K562 (cell line): Measurements from ENCODE around the gene BSPRY. TPM values are rescaled to one million over a fixed set of nuclear protein-coding genes. Genes with fewer than 3 reads are reported as not detected.

Source experiments
- BHLHE40 ChIP-seq: IDR thresholded peaks from 2 replicates; pipeline ENCODE4 v1.6.1; 2011; ENCODE audit warnings: low read length, improper control_type of control experiment
- CHCHD3 ChIP-seq: fragments of 250-450 bp; sonication (Bioruptor Pico); IDR thresholded peaks from 2 replicates; pipeline ENCODE4 v2.1.2; 2022; ENCODE audit warnings: mild to moderate bottlenecking
- CHD1 ChIP-seq: fragments of 200-600 bp; sonication (generic); IDR thresholded peaks from one replicate; pipeline ENCODE4 v1.6.1; 2012; ENCODE audit warnings: mild to moderate bottlenecking, moderate library complexity, low read length, inconsistent platforms
- ETV6 ChIP-seq, 3 experiments: fragments of 150-350 bp in 1 of 3; sonication (generic) in 1 of 3; formaldehyde crosslinking in 1 of 3; IDR thresholded peaks; 2 replicates each; pipeline versions ENCODE4 v1.6.1 to v1.8.0; 2014 to 2022; ENCODE audit warnings: borderline replicate concordance in 2 of 3, low read depth in 2 of 3, antibody characterized with exemption in 1 of 3, low read length in 1 of 3, mild to moderate bottlenecking in 1 of 3, missing genetic modification reagents in 1 of 3
- GABPB1 ChIP-seq: sonication (generic); formaldehyde crosslinking; IDR thresholded peaks from 2 replicates; pipeline ENCODE4 v1.8.0; 2022; ENCODE audit warnings: mild to moderate bottlenecking, missing genetic modification reagents
- HDAC1 ChIP-seq, 2 experiments: fragments of 450-650 bp; IDR thresholded peaks; 2 replicates each; pipeline ENCODE4 v1.6.1; 2016 to 2017; ENCODE audit warnings: inconsistent platforms in 1 of 2, mild to moderate bottlenecking in 1 of 2, moderate library complexity in 1 of 2
- HDAC3 ChIP-seq: fragments of 450-650 bp; IDR thresholded peaks from 2 replicates; pipeline ENCODE4 v1.6.1; 2018; ENCODE audit warnings: borderline replicate concordance, mild to moderate bottlenecking, moderate library complexity; ENCODE audit not compliant: partially characterized antibody
- HNRNPH1 ChIP-seq: fragments of 200-400 bp; formaldehyde crosslinking; optimal IDR thresholded peaks from 2 replicates; pipeline ENCODE3; 2017; ENCODE audit warnings: low read depth, mild to moderate bottlenecking, low read length, moderate library complexity
- ILF3 ChIP-seq: fragments of 450-650 bp; IDR thresholded peaks from 2 replicates; pipeline ENCODE4 v1.6.1; 2018; ENCODE audit warnings: antibody characterized with exemption, mild to moderate bottlenecking, moderate library complexity, borderline replicate concordance
- MEIS2 ChIP-seq: fragments of 450-650 bp; IDR thresholded peaks from 2 replicates; pipeline ENCODE4 v1.6.1; 2014; ENCODE audit warnings: mild to moderate bottlenecking; ENCODE audit not compliant: partially characterized antibody
- MIER1 ChIP-seq: fragments of 450-650 bp; IDR thresholded peaks from 2 replicates; pipeline ENCODE4 v1.6.1; 2016; ENCODE audit warnings: antibody characterized with exemption, mild to moderate bottlenecking, low read depth
- MYC ChIP-seq, 2 experiments: fragments of 250-450 bp in 1 of 2; sonication (Bioruptor Pico) in 1 of 2; IDR thresholded peaks; 2 replicates each; pipeline versions ENCODE4 v1.5.1 to v1.6.1; 2012 to 2021; ENCODE audit warnings: low read depth in 2 of 2, borderline replicate concordance in 1 of 2, improper control_type of control experiment in 1 of 2, low read length in 1 of 2, mild to moderate bottlenecking in 1 of 2, moderate library complexity in 1 of 2
- PCBP1 ChIP-seq: fragments of 200-400 bp; formaldehyde crosslinking; IDR thresholded peaks from 2 replicates; pipeline ENCODE4 v1.6.1; 2018; ENCODE audit warnings: mild to moderate bottlenecking, low read depth, low read length; ENCODE audit not compliant: poor library complexity, severe bottlenecking
- RB1 ChIP-seq: fragments of 450-650 bp; IDR thresholded peaks from 2 replicates; pipeline ENCODE4 v1.6.1; 2017; ENCODE audit warnings: low read depth, mild to moderate bottlenecking
- RBFOX2 ChIP-seq: fragments of 200-400 bp; formaldehyde crosslinking; IDR thresholded peaks from 2 replicates; pipeline ENCODE4 v1.6.1; 2017; ENCODE audit warnings: low read depth, mild to moderate bottlenecking, low read length, moderate library complexity
- RBM17 ChIP-seq: fragments of 200-400 bp; formaldehyde crosslinking; IDR thresholded peaks from 2 replicates; pipeline ENCODE4 v1.6.1; 2017; ENCODE audit warnings: low read depth, mild to moderate bottlenecking, low read length, borderline replicate concordance
- SETDB1 ChIP-seq: IDR thresholded peaks from one replicate; pipeline ENCODE4 v1.6.1; 2012; ENCODE audit warnings: low read length, control low read depth, inconsistent platforms
- ZBTB5 ChIP-seq: fragments of 450-650 bp; IDR thresholded peaks from 2 replicates; pipeline ENCODE4 v1.6.1; 2017; ENCODE audit warnings: antibody characterized with exemption
- ZNF717 ChIP-seq: fragments of 250-450 bp; sonication (Bioruptor Pico); IDR thresholded peaks from 2 replicates; pipeline ENCODE4 v1.5.0; 2021
- polyA plus RNA-seq, 8 experiments: library from polyadenylated mRNA; depleted of rRNA in 4 of 8; stranded (reverse) in 5 of 8; unstranded in 3 of 8; fragments of >200 nt; fragmentation: Nextera tagmentation in 2 of 8; fragmentation: Illumina TruSeq in 1 of 8; extraction: Ambion mirVana in 2 of 8; extraction: Trizol in 1 of 8; gene quantifications; 2 replicates each; pipeline versions ENCODE4 v1.2.1 to v1.2.3, GENCODE V29; 2011 to 2014; ENCODE audit warnings: inconsistent platforms in 1 of 8, missing spikeins in 1 of 8
- total RNA-seq, 7 experiments: library from RNA; depleted of rRNA in 6 of 7; stranded (reverse); fragments of >200 nt in 6 of 7; fragmentation: Illumina TruSeq in 2 of 7; extraction: Trizol in 2 of 7; gene quantifications; 2 replicates each; pipeline versions ENCODE4 v1.2.1 to v1.2.3, GENCODE V29; 2011 to 2021; ENCODE audit warnings: low replicate concordance in 1 of 7
- TF ChIP-seq, protein P1 (sequence below): fragments of 450-650 bp; IDR thresholded peaks from 2 replicates; pipeline ENCODE4 v1.6.1; 2014; ENCODE audit warnings: low read depth, mild to moderate bottlenecking, moderate library complexity, borderline replicate concordance
- TF ChIP-seq, protein P2 (sequence below): fragments of 250-450 bp; sonication (Bioruptor Pico); IDR thresholded peaks from 2 replicates; pipeline ENCODE4 v1.5.0; 2020; ENCODE audit warnings: mild to moderate bottlenecking

Gene BSPRY
- total and polyA plus RNA-seq, 9 of the 15 experiments (the other 6 are each of a cell fraction or from before 2014, with no cell fraction given): 0.07 to 0.67 (median 0.18) TPM

GRCh38 chr9:113410207-113410864 is 61.0 kb downstream of the BSPRY start, which contains the start of the genes C9orf43 and POLE3 (continued):
- TF ChIP-seq HNRNPH1: no peak
- TF ChIP-seq MIER1: peak; percentile 56; the same call in 1 of the 2 replicates
- TF ChIP-seq HDAC1 (IDR thresholded peaks at IDR 0.05): peak in 1 of 2 experiments; percentile 91; a peak in 2 of 4 replicates
- no peak for TF ChIP-seq ZBTB5
- peak; percentile 72 for TF ChIP-seq RB1
- TF ChIP-seq, protein P1, sequence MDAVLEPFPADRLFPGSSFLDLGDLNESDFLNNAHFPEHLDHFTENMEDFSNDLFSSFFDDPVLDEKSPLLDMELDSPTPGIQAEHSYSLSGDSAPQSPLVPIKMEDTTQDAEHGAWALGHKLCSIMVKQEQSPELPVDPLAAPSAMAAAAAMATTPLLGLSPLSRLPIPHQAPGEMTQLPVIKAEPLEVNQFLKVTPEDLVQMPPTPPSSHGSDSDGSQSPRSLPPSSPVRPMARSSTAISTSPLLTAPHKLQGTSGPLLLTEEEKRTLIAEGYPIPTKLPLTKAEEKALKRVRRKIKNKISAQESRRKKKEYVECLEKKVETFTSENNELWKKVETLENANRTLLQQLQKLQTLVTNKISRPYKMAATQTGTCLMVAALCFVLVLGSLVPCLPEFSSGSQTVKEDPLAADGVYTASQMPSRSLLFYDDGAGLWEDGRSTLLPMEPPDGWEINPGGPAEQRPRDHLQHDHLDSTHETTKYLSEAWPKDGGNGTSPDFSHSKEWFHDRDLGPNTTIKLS: peak; percentile 88
- TF ChIP-seq CHCHD3 (CRISPR knock-in tag): no peak
- TF ChIP-seq, protein P2, sequence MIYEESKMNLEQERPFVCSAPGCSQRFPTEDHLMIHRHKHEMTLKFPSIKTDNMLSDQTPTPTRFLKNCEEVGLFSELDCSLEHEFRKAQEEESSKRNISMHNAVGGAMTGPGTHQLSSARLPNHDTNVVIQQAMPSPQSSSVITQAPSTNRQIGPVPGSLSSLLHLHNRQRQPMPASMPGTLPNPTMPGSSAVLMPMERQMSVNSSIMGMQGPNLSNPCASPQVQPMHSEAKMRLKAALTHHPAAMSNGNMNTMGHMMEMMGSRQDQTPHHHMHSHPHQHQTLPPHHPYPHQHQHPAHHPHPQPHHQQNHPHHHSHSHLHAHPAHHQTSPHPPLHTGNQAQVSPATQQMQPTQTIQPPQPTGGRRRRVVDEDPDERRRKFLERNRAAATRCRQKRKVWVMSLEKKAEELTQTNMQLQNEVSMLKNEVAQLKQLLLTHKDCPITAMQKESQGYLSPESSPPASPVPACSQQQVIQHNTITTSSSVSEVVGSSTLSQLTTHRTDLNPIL: no peak
- no peak for TF ChIP-seq PCBP1
- no peak for TF ChIP-seq RBM17
- no peak for TF ChIP-seq ZNF717
- no peak for TF ChIP-seq ILF3
- peak; percentile 77 for TF ChIP-seq GABPB1
- TF ChIP-seq CHD1: no peak
- TF ChIP-seq HDAC3: no peak
- TF ChIP-seq MEIS2: peak; percentile 33
- no peak for TF ChIP-seq SETDB1
- TF ChIP-seq RBFOX2: peak; percentile 99
- peak; percentile 79 for TF ChIP-seq BHLHE40
- TF ChIP-seq MYC (IDR thresholded peaks at IDR 0.05; ENCODE audit: low read depth, low read length): peak; percentile 99
- TF ChIP-seq MYC (CRISPR knock-in tag; IDR thresholded peaks at IDR 0.05; ENCODE audit: borderline replicate concordance, low read depth): peak; percentile 95
- TF ChIP-seq ETV6 (IDR thresholded peaks at IDR 0.05; ENCODE audit: borderline replicate concordance in 1 of 2, low read depth in 2 of 2, low read length in 1 of 2): no peak
- TF ChIP-seq ETV6 (CRISPR knock-in tag; IDR thresholded peaks at IDR 0.05; ENCODE audit: borderline replicate concordance): no peak
